Natural killer cell (primary cell): Measurements from ENCODE around the gene ARSH. TPM values are rescaled to one million over a fixed set of nuclear protein-coding genes. Genes with fewer than 3 reads are reported as not detected.
"Not testable (repeated sequence)": the region's sequence is repeated elsewhere in the genome, so short reads cannot be mapped to it uniquely, and the experiment has no call there.

Experiments used
- ATAC-seq, 3 donors: fragments of 150-1000 bp in 2 of 3; fragments of 200-7000 bp in 1 of 3; cut with Tn5 transposase; 1 replicate in 1 of 3; 2 replicates in 2 of 3; pipeline ENCODE4 v1.10.0; 2021; ENCODE audit warnings: mild to moderate bottlenecking in 2 of 3, moderate library complexity in 2 of 3
- DNase-seq, 2 donors: peaks; one replicate each; pipeline versions ENCODE4 v3.0.0 to v3.0.0-alpha.2; 2013 to 2021; ENCODE audit warnings: mixed read lengths in 1 of 2
- H3K27ac ChIP-seq: one replicate; pipeline ENCODE4 v1.5.1; 2013; ENCODE audit warnings: mild to moderate bottlenecking, low read length
- H3K27me3 ChIP-seq: one replicate; pipeline ENCODE4 v1.6.1; 2013; ENCODE audit warnings: low read length; ENCODE audit not compliant: control insufficient read depth, insufficient read depth
- H3K36me3 ChIP-seq: one replicate; pipeline ENCODE4 v1.6.1; 2013; ENCODE audit warnings: low read length; ENCODE audit not compliant: control insufficient read depth, insufficient read depth
- H3K4me1 ChIP-seq: one replicate; pipeline ENCODE4 v1.6.1; 2013; ENCODE audit warnings: low read length; ENCODE audit not compliant: control insufficient read depth, insufficient read depth
- H3K4me3 ChIP-seq: one replicate; pipeline ENCODE4 v1.5.1; 2013; ENCODE audit warnings: low read length
- H3K9me3 ChIP-seq: one replicate; pipeline ENCODE4 v1.6.1; 2013; ENCODE audit warnings: low read length; ENCODE audit not compliant: control insufficient read depth, insufficient read depth
- H3K27ac Mint-ChIP-seq, 2 donors: one replicate each; pipeline ENCODE4 v1.8.0; 2022; ENCODE audit warnings: mild to moderate bottlenecking in 2 of 2, mixed read lengths in 2 of 2, moderate library complexity in 1 of 2
- H3K27me3 Mint-ChIP-seq, 2 donors: one replicate each; pipeline ENCODE4 v1.8.0; 2022; ENCODE audit warnings: low read depth in 2 of 2, mixed read lengths in 2 of 2
- H3K36me3 Mint-ChIP-seq: one replicate; pipeline ENCODE4 v1.8.0; 2022; ENCODE audit warnings: mixed read lengths
- H3K4me1 Mint-ChIP-seq, 2 donors: one replicate each; pipeline ENCODE4 v1.8.0; 2022; ENCODE audit warnings: mixed read lengths in 2 of 2
- H3K4me3 Mint-ChIP-seq: one replicate; pipeline ENCODE4 v1.8.0; 2022; ENCODE audit warnings: mild to moderate bottlenecking, moderate library complexity, mixed read lengths
- H3K9me3 Mint-ChIP-seq, 2 donors: one replicate each; pipeline ENCODE4 v1.8.0; 2022; ENCODE audit warnings: mixed read lengths in 2 of 2
- WGBS: methylation state at CpG from one replicate; pipeline ENCODE4 v1.1.7; 2013; ENCODE audit warnings: missing lambda C conversion rate; ENCODE audit not compliant: insufficient coverage; 5-methylcytosine and 5-hydroxymethylcytosine counted together
- intact Hi-C: fragments of 100-400 bp; cut with micrococcal nuclease; formaldehyde crosslinking; loops from one replicate; pipeline ENCODE4 v1.14.2; 2022
- total RNA-seq, 4 donors: library from RNA; stranded (reverse); fragments of 120-200 nt in 1 of 4; gene quantifications; one replicate each; pipeline versions ENCODE4 v1.2.3 to v1.2.4, GENCODE V29; 2013 to 2022
- TF ChIP-seq, protein P1 (sequence below): fragments of 200-600 bp; IDR thresholded peaks from one replicate; pipeline ENCODE4 v1.8.0; 2022; ENCODE audit warnings: antibody characterized with exemption

The ARSH gene
- total RNA-seq, 3 donors from 2014 or later (not counting 1 experiment from before 2014, with no cell fraction given), result not detected

DNA sequence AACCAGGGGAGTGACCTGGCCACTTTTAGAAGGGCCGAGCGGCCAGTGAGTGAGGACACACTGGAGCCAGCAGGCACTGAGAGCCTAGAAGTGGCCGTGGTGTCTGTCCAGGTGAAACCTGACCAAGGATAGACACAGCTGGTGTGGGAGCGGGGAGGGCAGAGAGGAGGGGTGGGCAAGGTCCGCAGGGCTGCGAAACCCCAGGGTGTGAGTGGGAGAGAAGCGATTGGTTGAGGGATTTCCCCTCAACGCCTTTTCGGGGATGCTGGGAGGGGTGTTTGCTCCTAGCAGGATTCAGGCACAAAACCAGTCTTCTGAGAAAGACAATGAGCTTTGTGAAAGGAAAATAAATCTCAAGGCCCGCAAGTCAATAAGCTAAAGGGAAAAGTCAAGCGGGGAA, 44.0 kb upstream of the ARSH start:
- intact Hi-C loops, result no loop called here
- peaks cover 3 to 44% of the 10 kb centered on the region in 2 donors for H3K27me3 Mint-ChIP-seq
- H3K4me1 ChIP-seq, result no peaks in the 10 kb centered on the region
- no peaks in the 10 kb centered on the region for H3K9me3 ChIP-seq
- no peaks in the 10 kb centered on the region for H3K36me3 Mint-ChIP-seq
- TF ChIP-seq, protein P1, sequence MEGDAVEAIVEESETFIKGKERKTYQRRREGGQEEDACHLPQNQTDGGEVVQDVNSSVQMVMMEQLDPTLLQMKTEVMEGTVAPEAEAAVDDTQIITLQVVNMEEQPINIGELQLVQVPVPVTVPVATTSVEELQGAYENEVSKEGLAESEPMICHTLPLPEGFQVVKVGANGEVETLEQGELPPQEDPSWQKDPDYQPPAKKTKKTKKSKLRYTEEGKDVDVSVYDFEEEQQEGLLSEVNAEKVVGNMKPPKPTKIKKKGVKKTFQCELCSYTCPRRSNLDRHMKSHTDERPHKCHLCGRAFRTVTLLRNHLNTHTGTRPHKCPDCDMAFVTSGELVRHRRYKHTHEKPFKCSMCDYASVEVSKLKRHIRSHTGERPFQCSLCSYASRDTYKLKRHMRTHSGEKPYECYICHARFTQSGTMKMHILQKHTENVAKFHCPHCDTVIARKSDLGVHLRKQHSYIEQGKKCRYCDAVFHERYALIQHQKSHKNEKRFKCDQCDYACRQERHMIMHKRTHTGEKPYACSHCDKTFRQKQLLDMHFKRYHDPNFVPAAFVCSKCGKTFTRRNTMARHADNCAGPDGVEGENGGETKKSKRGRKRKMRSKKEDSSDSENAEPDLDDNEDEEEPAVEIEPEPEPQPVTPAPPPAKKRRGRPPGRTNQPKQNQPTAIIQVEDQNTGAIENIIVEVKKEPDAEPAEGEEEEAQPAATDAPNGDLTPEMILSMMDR, result no peak
- no peaks in the 10 kb centered on the region for H3K36me3 ChIP-seq
- WGBS, result 93% methylated on average over 11 of the region's 11 CpGs
- no peak overlapping the region for H3K27ac ChIP-seq
- ATAC-seq, result no peak
- no peak overlapping the region for H3K4me3 ChIP-seq
- no peak for DNase-seq
- H3K4me3 Mint-ChIP-seq, result no peak overlapping the region
- H3K27ac Mint-ChIP-seq, result no peak overlapping the region
- no peaks in the 10 kb centered on the region for H3K4me1 Mint-ChIP-seq
- no peaks in the 10 kb centered on the region for H3K9me3 Mint-ChIP-seq
- no peaks in the 10 kb centered on the region for H3K27me3 ChIP-seq

- H3K27me3 ChIP-seq, H3K4me3 ChIP-seq, H3K9me3 ChIP-seq, DNase-seq, H3K27ac ChIP-seq, H3K4me1 Mint-ChIP-seq, H3K36me3 Mint-ChIP-seq, H3K4me1 ChIP-seq, intact Hi-C loops, H3K9me3 Mint-ChIP-seq, H3K4me3 Mint-ChIP-seq, H3K27ac Mint-ChIP-seq, ATAC-seq, H3K36me3 ChIP-seq: not testable (repeated sequence)
- 82% methylated on average over 5 of the region's 7 CpGs for WGBS
- peaks cover 3 to 45% of the 10 kb centered on the region in 2 donors for H3K27me3 Mint-ChIP-seq
Observed at GRCh38 chrX:2963449-2963848, 42.9 kb upstream of the ARSH start.

DNA sequence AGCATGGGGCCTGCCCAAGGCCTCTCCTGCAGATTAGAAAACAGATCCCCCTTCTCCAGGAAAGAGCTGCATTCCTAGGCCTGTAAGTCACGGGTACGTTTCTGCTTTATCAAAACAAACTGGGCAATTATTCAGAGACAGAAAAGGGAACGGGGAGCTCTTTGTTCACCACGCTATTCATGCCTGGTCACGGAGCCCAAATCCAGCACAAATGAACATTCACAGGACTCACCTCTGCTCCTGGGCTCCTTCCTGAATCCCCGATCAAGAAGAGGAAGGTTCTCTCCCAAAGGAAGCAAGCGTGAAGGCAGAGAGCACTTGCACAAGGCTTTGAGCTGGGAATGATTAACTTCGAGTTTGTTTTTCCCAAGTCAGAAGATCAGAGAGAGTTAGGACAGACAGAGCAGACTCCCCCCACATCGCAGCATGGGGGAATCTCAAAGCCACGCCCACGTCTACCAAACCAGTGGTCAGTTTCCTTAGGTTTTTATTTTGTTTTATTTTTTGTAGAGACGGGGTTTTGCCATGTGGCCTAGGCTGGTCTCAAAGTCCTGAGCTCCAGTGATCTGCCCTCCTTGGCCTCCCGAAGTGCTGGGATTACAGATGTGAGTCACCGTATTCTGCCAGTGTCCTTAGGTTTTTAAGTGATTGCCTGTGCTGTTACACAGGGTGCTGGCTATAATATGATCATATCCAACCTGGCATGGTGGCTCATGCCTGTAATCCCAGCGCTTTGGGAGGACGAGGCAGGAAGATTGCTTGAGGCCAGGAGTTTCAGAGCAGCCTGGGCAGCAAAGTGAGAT, 42.2 kb upstream of the ARSH start:
- ATAC-seq, H3K4me1 Mint-ChIP-seq, H3K9me3 ChIP-seq, H3K4me1 ChIP-seq, H3K36me3 ChIP-seq, H3K27me3 ChIP-seq, H3K27ac ChIP-seq, DNase-seq, H3K36me3 Mint-ChIP-seq, intact Hi-C loops, H3K27ac Mint-ChIP-seq, H3K9me3 Mint-ChIP-seq, H3K4me3 ChIP-seq, H3K4me3 Mint-ChIP-seq: not testable (repeated sequence)
- 94% methylated on average over 11 of the region's 16 CpGs for WGBS
- peaks cover 3 to 46% of the 10 kb centered on the region in 2 donors for H3K27me3 Mint-ChIP-seq

GRCh38 chrX:2965965-2966364, 40.4 kb upstream of the ARSH start:
- 61% methylated on average over 5 of the region's 6 CpGs for WGBS
- no peaks in the 10 kb centered on the region for H3K36me3 Mint-ChIP-seq
- H3K27ac Mint-ChIP-seq, result no peak overlapping the region
- no peak overlapping the region for H3K4me3 Mint-ChIP-seq
- no peaks in the 10 kb centered on the region for H3K4me1 Mint-ChIP-seq
- intact Hi-C loops, result no loop called here
- no peaks in the 10 kb centered on the region for H3K9me3 Mint-ChIP-seq
- Histone ChIP-seq H3K27ac (no peak overlapping the region), H3K4me3 (no peak overlapping the region), H3K36me3 (no peaks in the 10 kb centered on the region), H3K4me1 (no peaks in the 10 kb centered on the region), H3K27me3 (no peaks in the 10 kb centered on the region), H3K9me3 (no peaks in the 10 kb centered on the region)
- ATAC-seq (no peak), DNase-seq (no peak)
- H3K27me3 Mint-ChIP-seq, result peaks cover 0 to 46% of the 10 kb centered on the region in 2 donors
- TF ChIP-seq, protein P1, result no peak
